Left cardiac atrium (tissue), 4 donors: ENCODE results near the gene ACTL10. TPM values are rescaled to one million over a fixed set of nuclear protein-coding genes. Genes with fewer than 3 reads are reported as not detected.

ENCODE experiments used
- ATAC-seq, 2 donors: fragments of 200-7000 bp; cut with Tn5 transposase; one replicate each; pipeline ENCODE4 v1.9.1; 2020; ENCODE audit warnings: mild to moderate bottlenecking in 2 of 2, moderate library complexity in 2 of 2
- DNase-seq: peaks from one replicate; pipeline ENCODE4 v3.0.0-alpha.2; 2020
- intact Hi-C, 2 donors: fragments of 100-400 bp; cut with DNase I; formaldehyde crosslinking; loops; one replicate each; pipeline versions ENCODE4 v1.14.1 to v1.15.1; 2022 to 2023
- total RNA-seq, 2 donors: library from RNA; stranded (reverse); fragmentation: NEBNext Ultra II Directional; extraction: Animal tissue kit (Norgen Biotek cat#: 25700); gene quantifications; one replicate each; pipeline ENCODE4 v1.2.1, GENCODE V29; 2021
- donor health status: DM: no; HTN: yes; CAD: no.
- donor health status: DM: no; HTN: yes; CAD: no; lungs with severe emphysema.
- donor health status: DM: yes; HTN: yes; CAD: no.
- donor health status: Dilated cardiomyopathy.

ACTL10 gene
- total RNA-seq, 2 donors from 2014 or later: 0.47 to 0.81 TPM

DNA sequence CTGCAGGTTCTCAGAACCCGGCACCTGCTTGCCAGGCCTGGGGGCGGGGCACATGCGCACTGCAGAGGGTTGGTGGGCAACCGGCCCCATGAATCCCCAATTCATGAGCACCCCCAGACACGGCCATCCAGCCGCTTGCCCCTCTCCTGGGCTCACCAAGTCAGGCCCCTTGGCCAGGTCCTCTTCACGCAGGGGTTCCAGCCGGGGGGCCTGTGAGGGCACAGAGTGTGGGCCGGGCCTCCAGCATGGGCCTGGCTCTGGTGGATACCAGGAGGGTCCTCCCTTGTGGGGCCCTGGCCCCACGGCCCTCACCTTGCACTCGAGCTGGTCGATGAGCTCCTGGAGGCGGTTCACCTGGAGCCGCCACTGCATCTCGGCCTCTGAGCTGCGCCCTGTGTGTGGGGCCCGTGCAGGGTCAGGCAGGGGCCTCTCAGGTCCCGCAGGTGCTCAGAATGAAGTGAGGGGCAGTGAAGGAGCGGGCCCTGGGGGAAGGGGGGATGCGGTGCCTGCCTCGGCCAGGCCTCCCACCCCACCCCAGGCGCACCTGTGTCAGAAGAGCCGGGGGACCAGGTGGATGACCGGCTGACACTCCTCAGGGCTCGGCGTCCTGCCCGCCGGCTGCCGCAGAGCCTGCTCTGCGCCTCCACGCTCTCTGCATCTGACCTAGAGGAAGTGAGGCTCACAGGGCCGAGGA lies 7.3 kb upstream of the ACTL10 start:
- ATAC-seq (no peak), DNase-seq (no peak)
- intact Hi-C loops: loop anchor here in 1 of 2 donors (10.0 kb wide), 1 partner anchor 175 kb away; no protein-coding TSS in a partner anchor

DNA sequence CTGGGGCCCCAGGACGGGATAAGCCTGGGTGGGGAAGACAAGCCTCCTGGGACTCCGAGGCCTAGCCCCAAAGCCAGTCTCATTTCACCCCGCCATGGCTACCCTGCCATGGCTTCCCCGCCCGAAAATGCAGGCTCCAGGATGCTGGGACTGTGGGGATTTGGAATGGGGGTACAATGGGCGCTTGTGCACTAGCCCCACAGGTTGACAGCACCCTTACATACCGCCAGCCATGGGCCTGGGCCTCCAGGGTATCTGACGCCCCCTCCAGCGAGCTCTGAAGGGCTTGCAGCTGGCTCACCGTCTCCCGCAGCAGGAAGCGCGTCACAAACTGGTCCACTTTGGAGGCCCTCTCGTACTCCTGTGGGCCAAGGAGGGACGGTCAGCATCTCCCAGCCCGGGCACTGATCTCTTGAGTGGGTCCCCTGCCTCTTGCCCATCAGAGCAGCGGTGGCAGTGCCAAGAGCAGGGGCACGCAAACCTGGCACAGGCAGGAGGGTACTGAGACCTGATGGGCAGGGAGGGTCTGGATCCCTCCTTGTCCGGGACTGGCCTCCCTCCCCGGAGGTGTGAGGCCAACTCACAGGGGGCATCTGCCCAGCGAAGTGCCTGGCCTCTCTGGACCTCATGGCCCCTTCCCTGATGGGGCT lies 6.6 kb upstream of the ACTL10 start:
- DNase-seq (no peak), ATAC-seq (no peak)
- intact Hi-C loops: loop anchor here in 1 of 2 donors (10.0 kb wide), 1 partner anchor 175 kb away; no protein-coding TSS in a partner anchor

DNA sequence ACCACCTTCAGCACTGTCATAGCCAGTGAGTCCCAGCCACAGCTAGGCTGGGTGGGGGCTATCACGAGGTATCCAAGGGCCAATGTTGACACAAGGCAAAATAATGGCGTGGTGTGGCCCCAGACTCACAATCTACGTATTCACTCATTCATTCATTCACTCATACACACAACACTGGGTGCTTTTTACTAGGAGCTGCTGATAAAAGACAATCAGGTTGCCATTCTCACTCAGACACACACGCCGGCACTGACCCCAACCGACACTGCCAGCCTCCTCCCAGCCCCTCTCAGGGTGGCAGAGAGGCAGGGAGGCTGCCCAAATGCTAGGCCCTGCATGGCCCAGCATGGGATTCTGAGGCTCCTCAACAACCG lies 6.1 kb upstream of the ACTL10 start:
- intact Hi-C loops: loop anchor here in 1 of 2 donors (10.0 kb wide), 1 partner anchor 176 kb away; no protein-coding TSS in a partner anchor
- no peak for ATAC-seq
- no peak for DNase-seq

DNA sequence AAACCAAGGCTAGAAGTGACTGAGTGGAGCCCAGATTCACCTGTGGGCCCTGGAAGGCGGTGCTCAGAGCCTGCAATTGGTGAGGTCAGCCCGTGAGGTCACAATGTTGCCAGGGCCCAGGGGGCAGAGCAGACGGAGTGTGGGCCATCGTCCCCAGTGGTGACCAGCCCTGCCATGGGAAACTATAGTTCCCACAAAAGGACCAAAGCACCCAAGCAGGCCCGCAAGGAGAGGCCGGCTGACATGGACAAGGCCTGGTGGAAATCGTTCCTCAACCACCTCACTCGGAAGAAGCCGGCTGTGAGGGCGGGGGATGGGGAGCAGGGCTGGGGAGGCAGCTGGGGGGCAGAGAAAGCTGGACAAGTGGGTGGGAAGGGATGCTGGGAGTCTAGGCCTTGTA lies 4.6 kb upstream of the ACTL10 start, which contains the start of gene C20orf144:
C20orf144 (plus strand) TSS at position 156 of the 400 bp plus-strand sequence; CDS start at position 175, 19 bp downstream.
- intact Hi-C loops: loop anchor here in 1 of 2 donors (10.0 kb wide), 1 partner anchor 177 kb away; no protein-coding TSS in a partner anchor
- ATAC-seq (no peak), DNase-seq (no peak)

DNA sequence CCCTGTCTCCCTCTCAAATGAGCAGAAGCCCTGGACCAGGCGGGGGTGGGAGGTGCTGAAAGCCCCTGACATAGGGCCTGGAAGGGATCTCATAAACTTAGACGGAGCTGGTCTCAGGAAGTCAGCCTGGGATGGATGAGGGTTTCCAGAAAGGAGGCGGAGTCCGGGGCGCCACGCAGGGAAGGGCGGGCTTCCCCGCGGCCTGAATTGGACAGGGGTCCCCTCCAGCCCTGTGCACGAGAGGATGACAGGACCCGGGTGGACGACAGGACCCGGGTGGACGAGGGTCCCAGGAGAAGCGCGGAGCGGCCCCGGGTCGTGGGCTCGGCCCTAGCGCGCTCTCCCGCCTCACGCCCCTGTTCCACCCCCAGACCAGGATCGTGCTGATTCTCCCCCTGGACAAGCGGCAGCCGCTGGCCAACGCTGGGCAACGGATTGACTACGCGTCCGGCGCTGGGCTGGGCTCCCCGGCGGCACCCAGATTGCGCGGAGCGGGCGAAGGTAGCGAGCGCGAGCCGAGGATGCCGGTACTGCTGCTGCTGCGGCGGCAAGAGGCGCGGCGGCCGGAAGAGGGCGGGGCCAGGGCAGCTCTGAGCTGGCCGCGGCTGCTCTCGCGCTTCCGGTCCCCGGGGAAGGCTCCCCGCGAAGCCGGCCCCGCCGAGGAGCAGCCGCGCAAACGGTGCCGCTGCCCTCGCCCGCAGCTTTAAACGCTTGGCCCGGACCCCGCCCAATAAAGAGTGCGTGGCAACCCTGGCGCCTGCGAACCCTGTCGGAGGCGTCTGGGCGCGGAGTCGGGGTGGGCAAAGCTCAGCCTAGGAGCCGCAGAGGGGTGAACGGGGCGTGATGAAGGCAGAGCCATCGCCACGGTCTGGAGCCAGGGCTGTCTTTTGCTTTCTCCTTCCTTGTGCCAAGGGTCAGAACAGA lies 3.3 kb upstream of the ACTL10 start:
- ATAC-seq: peak; percentile 57 to 58
- intact Hi-C loops: loop anchor here in 1 of 2 donors (10.0 kb wide), 1 partner anchor 179 kb away; no protein-coding TSS in a partner anchor
- peak; percentile 90 for DNase-seq

DNA sequence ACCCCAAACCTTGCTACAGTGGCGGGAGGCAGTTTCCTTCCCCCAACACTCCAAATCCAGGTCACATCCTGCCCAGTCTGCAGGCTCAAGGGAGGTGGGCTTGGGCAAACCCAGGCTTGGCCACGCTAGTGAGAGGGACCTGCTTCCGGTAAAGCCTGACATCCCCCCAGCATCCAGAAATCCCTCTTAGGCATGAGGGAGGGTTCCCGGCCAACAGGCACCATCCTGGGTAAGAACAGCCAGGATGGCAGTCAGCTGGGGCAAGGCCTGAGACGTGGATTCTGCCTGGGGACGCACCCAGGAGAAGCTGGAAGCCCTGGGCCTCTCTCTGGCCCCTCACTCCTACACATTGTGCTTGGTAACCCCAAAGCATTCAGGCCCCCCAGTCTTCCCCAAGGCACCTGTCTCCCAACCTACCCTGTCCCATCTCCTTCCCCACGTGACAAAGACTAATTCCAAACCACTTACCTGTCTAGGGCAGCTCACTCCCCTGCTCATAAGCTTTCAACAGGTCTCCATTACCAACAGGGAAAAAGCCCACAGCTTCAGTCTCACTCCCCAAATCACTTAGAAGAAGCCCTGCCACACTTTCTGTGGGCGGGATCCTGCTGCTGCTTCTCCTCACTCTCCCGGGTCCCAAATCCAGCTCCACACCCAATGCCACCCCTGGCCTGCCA lies 2.5 kb upstream of the ACTL10 start:
- DNase-seq (no peak), ATAC-seq (no peak)
- intact Hi-C loops: loop anchor here in 1 of 2 donors (10.0 kb wide), 1 partner anchor 179 kb away; no protein-coding TSS in a partner anchor

DNA sequence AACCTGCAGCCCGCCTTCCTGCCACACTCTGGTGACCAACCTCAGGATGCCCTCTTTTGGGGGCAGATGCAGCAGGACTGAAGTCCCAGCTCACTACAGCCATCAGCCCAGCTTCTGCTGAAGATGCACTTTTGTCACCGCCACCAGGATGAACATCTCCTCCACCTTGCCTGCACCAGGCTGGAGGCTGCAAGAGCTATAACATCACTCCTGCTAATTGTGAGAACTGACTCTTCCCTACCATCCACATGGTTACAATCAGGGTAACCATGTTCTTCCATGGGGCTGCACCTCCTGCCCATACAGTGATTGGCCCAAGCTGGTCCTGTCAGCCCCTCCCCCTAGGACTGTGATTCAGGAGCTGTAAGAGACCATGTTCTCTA lies 2.0 kb upstream of the ACTL10 start:
- ATAC-seq: no peak
- intact Hi-C loops: loop anchor here in 1 of 2 donors (10.0 kb wide), 1 partner anchor 180 kb away; no protein-coding TSS in a partner anchor

DNA sequence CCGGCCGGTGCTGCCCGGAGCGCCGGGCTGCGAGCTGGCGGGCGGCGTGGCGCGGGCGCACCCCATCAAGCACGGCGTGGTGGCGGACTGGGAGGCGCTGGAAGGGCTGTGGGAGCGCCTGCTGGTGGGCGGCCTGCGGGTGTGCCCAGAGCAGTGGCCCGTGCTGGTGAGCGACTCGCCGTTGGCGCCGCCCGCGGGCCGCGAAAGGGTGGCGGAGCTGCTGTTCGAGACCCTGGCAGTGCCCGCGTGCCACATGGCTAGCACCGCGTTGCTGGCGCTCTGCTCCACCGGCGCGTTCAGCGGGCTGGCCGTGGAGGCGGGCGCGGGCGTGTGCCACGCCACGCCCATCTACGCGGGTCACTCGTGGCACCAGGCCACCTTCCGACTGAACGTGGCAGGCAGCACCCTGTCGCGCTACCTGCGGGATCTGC lies 517 bp downstream of the ACTL10 start:
- DNase-seq (peak; percentile 69), ATAC-seq (peak; percentile 31 to 41)
- intact Hi-C loops: loop anchor here in 1 of 2 donors (10.0 kb wide), 1 partner anchor 182 kb away; no protein-coding TSS in a partner anchor

More for the DNA sequence above, 2.0 kb upstream of the ACTL10 start:
- DNase-seq: no peak

DNA sequence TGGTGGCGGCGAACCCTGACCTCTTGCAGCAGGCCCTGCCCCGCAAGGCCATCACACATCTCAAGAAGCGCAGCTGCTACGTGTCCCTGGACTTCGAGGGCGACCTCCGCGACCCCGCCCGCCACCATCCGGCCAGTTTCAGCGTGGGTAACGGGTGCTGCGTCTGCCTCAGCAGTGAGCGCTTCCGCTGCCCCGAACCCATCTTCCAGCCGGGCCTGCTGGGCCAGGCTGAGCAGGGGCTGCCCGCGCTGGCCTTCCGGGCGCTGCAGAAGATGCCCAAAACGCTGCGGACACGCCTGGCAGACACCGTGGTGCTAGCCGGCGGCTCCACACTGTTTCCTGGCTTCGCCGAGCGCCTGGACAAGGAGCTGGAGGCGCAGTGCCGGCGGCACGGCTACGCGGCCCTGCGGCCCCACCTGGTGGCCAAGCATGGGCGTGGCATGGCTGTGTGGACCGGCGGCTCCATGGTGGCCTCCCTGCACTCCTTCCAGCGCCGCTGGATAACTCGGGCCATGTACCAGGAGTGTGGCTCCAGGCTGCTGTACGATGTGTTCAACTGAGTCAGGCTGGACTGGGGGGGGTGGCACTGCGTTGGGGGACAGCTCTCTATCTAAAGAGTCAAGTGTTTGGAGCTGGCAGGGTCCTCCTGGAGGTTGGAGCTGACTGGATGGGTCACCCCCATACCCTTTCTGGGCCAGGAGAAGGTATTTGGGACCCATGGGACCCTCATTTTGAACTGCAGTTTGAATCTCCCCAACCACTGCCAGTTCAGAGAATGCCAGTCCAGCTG lies 1.1 kb downstream of the ACTL10 start:
- ATAC-seq: peak; percentile 57 to 63
- intact Hi-C loops: loop anchor here in 1 of 2 donors (10.0 kb wide), 1 partner anchor 183 kb away; no protein-coding TSS in a partner anchor
- peak; percentile 81 for DNase-seq

DNA sequence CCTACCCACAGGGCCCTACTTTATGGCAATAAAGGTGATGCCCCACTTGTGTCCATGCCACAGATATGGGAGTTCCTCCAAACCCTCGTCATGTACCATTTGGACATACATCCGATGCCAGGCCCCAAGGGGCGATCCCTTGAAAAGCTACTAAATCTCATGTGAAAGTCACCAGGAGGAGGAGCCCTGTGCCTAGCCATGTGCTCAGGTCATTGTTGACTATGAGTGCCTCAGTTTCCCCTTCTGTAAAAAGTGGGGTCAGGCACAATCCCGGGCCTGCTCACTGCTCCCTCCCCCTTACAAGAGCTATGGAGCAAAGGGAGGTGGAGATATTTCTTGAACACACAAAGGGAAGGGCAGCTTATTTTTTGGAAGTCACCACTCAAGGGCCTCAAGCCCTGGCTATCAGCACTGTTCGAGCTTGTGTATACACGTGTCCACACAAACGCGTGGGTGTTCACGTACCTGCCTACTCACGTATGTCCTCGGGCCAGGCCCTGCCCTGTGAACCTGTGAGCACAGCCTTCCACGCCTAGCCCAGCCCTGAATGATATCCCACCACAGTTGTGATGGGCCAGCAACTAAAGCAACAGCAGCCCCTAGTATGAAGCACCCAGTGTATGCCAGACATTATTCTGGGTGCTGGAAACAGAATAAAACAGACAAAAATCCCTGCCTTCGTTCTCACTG lies 1.9 kb downstream of the ACTL10 start:
- intact Hi-C loops: loop anchor here in 1 of 2 donors (10.0 kb wide), 1 partner anchor 184 kb away; no protein-coding TSS in a partner anchor
- ATAC-seq: no peak
- DNase-seq: no peak

DNA sequence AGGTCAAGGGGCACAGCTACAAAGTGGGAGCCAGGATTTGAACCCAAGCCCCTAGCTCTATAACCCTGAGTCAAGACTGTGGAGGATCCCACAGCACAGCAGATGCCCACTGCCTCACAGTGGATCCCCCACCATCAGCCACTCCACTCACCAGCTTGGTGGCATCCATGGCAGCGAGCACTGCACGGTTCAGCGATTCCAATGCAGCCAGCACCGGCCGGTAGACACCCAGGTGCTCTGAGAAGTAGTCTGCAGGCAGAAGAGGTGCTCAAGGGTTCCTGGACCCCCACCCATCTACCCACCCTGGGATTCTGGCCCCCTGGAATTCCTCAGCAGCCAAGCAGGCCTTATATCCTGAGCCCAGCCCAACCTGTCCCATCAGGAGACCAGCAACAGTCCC lies 2.5 kb downstream of the ACTL10 start:
- DNase-seq (no peak), ATAC-seq (no peak)
- intact Hi-C loops: loop anchor here in 1 of 2 donors (10.0 kb wide), 1 partner anchor 184 kb away; no protein-coding TSS in a partner anchor

DNA sequence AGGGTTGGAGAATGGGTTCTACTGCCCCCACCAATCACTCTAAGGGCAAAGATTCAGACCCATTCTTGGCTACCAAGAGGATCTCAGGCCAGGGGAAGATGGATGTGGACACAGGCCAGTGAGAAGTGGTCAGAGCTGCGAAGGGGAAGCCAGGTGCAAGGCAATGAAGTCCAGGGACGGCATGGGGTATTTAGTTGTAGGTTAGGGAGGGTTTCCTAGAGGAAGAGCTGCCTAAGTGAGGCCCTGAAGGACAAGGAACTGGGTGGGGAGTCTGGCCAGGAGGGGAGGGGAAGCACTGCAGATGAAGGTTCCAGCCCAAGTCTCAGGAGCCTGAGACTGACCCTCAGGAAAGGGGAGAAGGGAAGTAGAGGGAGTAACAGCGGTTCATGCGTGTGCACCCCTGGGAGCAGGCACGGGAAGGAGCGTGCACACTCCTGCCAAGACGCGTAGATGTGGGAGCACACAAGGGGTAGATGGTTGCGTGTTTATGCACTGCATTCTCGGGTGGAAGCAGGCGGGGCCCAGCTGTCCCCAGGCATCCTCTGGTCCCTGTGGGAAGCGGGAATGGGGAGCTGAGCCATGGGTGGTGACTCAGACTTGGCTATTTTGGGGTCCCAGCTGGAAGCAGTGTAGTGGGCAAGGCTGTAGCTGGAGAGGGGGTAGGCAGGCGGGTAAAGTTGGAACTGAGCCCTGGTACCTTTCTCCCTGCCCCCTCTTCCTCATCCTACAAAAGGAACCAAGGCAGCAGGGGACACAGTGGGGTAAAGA lies 3.3 kb downstream of the ACTL10 start:
- intact Hi-C loops: loop anchor here in 1 of 2 donors (10.0 kb wide), 1 partner anchor 185 kb away; no protein-coding TSS in a partner anchor
- no peak for ATAC-seq
- no peak for DNase-seq

DNA sequence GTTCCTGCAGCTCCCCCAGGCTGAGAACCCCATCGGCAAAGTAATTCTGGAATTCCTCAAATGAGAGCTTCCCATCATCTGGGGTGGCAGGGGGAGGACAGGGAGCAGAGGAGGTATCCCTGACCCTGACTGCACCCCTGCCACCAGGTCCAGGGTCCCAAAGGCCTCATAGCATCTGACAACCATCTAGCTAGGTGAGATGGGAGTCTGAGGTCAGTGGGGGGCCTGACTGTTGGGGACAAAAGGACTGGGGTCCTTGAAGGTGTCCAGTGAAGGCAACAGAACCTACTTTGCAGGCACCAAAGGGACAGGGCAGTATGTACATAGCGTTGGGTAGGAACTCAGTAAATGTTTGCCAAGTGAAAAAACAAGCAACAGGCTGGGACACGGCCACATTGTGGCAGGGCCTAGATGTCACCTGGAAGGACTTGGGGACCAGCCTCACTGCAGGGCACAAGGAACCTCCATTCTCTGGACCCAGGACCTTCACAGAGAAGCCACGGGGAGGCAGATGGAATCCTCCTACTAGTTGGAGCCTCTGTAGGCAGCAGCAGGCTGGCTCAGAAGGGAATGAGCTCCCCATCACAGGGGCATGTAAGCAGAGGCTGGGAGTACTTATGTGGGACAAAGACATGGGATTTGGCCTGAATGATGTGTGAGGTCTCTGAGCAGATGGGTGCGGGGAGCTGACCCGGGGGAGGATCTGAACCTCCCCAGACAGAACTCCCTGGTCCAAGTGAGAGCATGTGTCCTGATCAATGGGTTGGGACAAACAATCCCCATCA lies 4.2 kb downstream of the ACTL10 start:
- intact Hi-C loops: no loop called here
- ATAC-seq: no peak
- no peak for DNase-seq

DNA sequence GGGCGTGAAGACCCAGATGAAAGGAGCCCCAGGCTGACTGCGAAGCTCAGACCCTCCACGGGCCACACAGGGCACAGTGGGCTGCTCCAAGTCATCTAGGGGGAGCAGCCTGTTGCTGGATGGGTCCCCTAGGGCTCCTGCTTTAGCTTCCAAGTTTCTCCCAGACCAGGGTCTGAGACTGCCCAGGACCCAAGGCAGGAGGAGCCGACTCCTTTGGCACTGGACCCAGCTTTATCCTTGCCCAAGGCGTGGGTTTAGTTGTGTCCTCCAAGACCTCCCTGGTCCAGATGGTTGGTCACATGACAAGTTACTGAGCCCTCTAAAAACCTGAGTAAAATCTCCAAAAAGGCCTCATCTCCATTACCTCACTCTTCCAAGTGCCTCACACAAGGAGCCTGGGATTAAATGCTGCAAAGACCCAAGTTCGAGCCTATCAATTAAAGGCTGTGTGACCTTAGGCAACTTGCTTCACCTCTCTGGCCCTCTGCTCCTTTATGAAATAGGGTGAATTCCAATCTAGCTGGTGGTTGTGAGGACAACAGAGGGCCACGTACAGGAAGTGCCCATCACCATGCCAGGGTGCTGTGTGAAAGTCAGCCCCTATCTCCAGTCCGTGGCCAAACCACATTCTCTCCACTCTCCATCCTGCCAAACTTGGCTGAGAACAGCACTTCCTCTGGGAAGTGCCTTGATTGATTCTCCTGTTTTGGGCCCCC lies 5.0 kb downstream of the ACTL10 start:
- intact Hi-C loops: no loop called here
- no peak for ATAC-seq
- DNase-seq: no peak
